GM13977 (cell line): ENCODE results near the gene RAB11FIP3.
"Not testable (repeated sequence)": the region's sequence is repeated elsewhere in the genome, so short reads cannot be mapped to it uniquely, and the experiment has no call there.

Experiments
- DNase-seq: peaks from one replicate; pipeline ENCODE4 v3.0.0; 2012; ENCODE audit warnings: low spot score
- in situ Hi-C: fragments of 300-500 bp; cut with MboI; formaldehyde crosslinking; loops from one replicate; pipeline ENCODE4 v1.12.0; 2022; ENCODE audit warnings: low sequenced_read_pairs, low pct_unique_long_range_greater_than_20kb, mixed read lengths, inconsistent platforms; ENCODE audit not compliant: unreplicated experiment
- TF ChIP-seq, protein P1 (sequence below): IDR thresholded peaks from 2 replicates; pipeline ENCODE4 v1.5.1; 2012; ENCODE audit warnings: mild to moderate bottlenecking, control low read depth; ENCODE audit not compliant: insufficient read depth; ENCODE audit errors: extremely low read depth, missing control alignments

The RAB11FIP3 gene, protein sequence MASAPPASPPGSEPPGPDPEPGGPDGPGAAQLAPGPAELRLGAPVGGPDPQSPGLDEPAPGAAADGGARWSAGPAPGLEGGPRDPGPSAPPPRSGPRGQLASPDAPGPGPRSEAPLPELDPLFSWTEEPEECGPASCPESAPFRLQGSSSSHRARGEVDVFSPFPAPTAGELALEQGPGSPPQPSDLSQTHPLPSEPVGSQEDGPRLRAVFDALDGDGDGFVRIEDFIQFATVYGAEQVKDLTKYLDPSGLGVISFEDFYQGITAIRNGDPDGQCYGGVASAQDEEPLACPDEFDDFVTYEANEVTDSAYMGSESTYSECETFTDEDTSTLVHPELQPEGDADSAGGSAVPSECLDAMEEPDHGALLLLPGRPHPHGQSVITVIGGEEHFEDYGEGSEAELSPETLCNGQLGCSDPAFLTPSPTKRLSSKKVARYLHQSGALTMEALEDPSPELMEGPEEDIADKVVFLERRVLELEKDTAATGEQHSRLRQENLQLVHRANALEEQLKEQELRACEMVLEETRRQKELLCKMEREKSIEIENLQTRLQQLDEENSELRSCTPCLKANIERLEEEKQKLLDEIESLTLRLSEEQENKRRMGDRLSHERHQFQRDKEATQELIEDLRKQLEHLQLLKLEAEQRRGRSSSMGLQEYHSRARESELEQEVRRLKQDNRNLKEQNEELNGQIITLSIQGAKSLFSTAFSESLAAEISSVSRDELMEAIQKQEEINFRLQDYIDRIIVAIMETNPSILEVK

DNA sequence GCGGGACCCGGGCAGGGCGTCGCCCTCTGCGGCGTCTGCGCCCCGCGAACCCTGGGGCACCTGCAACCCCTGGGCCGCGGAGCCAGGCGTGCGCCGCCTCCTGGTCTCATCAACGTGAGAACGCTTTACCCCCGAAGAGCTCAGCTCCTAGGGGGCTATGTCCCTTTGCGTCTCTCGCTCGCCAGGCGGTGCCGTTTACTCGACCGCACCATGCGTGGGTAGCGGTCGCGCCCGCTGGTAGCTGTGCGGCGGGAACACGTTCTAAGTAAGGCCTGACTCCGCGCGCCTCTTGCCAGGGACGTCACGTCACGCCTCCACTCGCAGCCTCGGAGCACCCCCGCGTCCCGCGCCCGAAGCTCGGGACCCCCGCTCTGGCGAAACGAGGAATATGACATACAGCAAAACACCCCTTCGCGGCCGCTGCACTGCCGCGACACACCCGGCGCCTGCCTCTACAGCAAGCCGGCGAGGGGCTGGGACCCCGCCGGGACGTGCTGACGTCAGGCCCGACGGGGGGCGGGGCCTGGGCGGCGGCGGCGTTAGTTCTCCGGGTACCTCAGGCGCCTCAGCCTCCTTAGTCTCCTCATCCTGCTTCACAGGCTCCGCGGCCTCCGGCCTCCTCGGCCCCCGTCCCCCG lies at the start of gene RAB11FIP3:
RAB11FIP3 (plus strand) TSS at position 568 of the 637 bp plus-strand sequence. CDS start 358 bp downstream, outside the sequence.
- TF ChIP-seq, protein P1, sequence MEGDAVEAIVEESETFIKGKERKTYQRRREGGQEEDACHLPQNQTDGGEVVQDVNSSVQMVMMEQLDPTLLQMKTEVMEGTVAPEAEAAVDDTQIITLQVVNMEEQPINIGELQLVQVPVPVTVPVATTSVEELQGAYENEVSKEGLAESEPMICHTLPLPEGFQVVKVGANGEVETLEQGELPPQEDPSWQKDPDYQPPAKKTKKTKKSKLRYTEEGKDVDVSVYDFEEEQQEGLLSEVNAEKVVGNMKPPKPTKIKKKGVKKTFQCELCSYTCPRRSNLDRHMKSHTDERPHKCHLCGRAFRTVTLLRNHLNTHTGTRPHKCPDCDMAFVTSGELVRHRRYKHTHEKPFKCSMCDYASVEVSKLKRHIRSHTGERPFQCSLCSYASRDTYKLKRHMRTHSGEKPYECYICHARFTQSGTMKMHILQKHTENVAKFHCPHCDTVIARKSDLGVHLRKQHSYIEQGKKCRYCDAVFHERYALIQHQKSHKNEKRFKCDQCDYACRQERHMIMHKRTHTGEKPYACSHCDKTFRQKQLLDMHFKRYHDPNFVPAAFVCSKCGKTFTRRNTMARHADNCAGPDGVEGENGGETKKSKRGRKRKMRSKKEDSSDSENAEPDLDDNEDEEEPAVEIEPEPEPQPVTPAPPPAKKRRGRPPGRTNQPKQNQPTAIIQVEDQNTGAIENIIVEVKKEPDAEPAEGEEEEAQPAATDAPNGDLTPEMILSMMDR: no peak
- in situ Hi-C loops: no loop called here
- peak; percentile 98 for DNase-seq

DNA sequence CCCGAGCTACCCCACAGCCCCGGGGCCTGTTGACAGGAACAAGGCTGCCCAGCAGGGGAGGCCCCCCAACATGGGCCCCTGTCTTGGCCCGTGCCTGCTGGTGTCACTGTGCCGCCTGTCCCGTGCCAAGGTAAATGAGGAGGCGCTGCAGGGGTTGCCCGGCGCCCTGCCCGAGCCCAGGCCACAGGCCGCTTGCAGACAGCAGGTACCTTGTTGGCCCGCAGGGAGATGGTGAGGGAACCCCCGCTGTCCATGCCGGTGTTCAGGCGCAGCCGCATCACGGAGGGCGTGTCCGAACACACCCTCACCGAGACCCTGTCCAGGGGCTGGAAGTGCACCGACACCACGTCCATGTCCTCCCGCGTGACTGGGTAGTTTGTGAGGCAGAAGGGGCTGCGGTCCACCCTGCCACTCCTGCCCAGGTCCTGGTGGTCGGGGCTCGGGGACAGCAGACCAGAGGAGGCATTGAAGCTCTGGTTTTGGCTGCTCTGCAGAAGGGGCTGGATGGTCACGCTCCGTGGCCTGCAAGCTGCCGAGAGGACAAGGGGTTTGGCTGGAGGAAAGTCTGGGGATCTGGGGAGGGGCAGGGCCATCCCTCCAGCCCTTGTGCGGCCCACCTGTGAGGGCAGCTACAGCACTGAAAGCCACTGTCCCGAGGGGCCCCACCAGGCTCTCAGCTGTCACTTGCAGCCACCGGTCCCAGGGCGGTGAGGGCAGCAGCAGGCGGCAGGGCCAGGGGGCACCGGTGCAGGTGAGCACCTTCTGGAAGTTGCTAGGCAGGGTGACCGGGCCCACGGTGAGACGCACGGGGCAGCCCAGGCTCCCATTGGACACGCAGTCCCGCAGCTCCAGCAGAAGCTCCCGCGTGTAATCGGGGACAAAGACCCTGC lies 49.3 kb upstream of the RAB11FIP3 start:
- no peak for DNase-seq
- TF ChIP-seq, protein P1: no peak
- in situ Hi-C loops: no loop called here

DNA sequence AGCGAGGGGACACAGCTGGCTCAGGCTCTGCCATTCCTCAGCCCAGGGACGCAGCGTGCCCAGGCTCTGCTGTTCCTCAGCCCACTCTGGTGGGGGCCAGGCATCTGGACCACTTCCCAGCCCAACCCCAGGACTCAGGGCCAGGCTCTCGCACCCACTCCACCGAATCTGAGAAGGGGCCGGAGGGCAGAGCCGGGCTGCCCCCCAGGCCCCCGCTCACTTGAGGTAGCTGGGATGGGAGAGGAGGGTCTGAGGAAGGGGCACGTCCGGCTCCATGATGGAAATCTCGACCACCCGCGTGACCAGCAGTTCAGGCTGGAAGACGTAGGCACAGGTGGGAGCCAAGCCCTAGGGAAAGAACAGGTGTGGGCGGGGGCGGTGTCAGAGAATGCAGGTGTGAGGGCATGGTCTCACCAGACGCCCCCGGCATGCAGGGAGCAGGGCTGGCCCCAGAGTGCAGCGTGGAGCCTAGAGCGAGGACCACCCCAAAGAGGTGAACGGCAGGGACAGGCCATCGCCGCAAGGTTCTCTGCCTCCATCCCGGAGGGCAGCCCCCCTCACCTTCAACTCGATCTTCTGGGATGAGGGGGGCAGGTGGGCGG lies 48.5 kb upstream of the RAB11FIP3 start:
- in situ Hi-C loops: no loop called here
- DNase-seq: no peak
- TF ChIP-seq, protein P1: no peak

GRCh38 chr16:377419-377951 lies 48.0 kb upstream of the RAB11FIP3 start:
- DNase-seq: no peak
- TF ChIP-seq, protein P1: no peak
- in situ Hi-C loops: no loop called here

DNA sequence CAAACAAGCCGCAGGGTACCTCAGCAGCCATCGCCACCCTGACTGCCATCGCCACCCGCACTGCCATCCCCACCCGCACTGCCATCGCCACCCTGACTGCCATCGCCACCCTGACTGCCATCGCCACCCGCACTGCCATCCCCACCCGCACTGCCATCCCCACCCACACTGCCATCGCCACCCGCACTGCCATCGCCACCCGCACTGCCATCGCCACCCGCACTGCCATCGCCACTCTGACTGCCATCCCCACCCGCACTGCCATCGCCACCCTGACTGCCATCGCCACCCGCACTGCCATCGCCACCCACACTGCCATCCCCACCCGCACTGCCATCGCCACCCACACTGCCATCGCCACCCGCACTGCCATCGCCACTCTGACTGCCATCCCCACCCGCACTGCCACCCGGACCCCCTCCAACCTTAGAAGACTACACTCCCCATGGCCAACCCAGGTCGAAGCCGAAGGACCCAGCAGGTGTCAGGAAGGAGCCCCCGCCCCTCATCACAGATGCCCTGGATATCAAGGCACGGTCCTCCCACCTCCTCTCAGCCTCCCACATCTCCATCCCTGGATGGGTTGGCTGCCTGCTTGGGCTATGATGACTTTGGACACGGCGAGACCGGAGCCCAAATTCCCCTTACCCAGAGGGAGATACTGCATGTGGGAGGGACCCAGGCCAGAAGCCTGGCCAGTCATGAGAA lies 47.2 kb upstream of the RAB11FIP3 start:
- in situ Hi-C loops, DNase-seq: not testable (repeated sequence)

DNA sequence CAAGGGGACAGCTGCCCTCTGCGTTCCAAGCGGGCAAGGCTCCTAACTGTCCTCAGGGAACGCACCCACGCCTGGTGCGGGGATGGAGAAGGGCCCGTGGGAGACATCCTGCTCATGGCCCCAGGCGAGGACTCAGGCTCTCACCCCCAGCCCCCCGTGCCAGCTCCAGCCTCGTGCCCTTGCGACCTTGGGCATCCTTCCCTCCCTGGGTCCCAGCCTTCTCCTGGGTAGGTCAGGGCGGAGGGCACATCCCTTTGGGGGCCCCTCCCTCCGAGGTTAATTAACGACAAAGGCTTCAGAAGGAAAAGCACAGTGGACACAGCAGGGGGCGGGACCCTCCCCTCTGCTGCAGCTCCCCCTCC lies 46.6 kb upstream of the RAB11FIP3 start:
- in situ Hi-C loops: no loop called here
- DNase-seq: no peak
- TF ChIP-seq, protein P1: no peak
